T-helper 22 cell (primary cell): ENCODE measurements around the gene MKLN1.
A peak's percentile ranks its signal among the peaks of the same experiment; 100 is the strongest.

Source experiments
- DNase-seq: peaks from one replicate; pipeline ENCODE4 v3.0.0-alpha.2; 2020; ENCODE audit warnings: low read depth

MKLN1 gene

DNA sequence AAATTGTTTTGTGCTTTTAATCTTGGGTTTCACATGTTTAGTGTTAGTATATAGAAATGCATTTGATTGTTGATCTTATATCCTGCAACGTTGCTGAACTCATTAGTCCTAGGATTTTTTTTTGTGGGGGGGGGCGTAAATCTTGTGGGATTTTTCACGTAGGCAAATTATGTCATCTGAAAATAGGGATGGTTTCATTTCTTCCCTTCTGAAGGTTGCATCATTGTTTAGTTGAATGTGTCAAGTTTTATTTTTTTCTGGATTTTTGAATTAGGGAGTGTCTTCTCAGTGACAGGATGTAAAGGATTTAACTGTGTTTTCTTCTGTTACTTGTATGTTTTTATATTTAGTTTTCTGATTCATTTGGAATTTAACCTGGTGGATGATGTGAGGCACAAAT lies 26.7 kb downstream of the MKLN1 start:
- DNase-seq, result no peak

GRCh38 chr7:131355917-131356777 lies 28.5 kb downstream of the MKLN1 start:
- no peak for DNase-seq

- DNase-seq, result no peak
Observed at GRCh38 chr7:131357282-131357880, 29.7 kb downstream of the MKLN1 start.

DNA sequence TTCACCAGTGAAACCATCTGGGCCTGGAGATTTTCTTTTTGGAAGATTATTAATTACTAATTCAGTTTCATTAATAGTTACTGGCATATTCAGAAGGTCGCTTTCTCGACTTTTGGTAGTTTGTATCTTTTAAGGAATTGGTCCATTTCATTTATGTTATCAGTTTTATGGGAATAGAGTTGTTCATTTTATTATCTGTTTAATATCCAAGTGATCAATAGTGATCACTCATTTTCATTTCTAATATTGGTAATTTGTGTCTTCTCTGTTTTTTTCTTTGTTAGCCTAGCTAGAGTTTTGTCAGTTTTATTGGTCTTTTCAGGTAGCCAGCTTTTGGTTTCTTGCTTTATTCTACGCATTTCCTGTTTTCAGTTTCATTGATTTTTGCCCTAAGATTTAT lies 31.0 kb downstream of the MKLN1 start:
- DNase-seq, result no peak

DNA sequence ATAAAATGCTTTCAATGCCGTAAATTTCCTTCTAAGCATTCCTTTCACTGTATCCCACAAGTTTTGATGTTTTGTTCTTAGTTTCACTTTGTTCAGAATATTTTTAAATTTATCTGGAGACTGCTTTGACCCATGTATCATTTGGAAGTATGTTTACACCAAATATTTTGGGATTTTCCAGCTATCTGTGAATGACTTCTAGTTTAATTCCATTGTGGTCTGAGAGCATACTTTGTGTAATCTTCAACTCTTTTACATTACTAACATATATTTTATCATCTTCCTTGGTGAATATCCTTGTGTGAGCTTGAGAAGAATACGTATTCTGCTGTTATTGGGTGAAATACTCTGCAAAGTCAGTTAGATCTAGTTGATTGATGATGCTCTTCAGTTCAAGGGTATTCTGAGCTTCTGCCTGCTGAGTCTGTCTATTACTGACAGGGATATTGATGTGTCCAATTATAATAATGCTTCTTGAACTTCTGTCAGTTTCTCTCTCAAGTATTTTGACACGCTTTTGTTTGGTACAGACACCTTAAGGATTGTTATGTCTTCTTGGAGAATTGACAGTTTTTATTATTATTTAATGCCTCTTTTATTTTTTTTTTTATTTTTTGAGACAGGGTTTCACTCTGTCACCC lies 31.6 kb downstream of the MKLN1 start:
- no peak for DNase-seq

GRCh38 chr7:131363719-131364118 lies 36.0 kb downstream of the MKLN1 start:
- DNase-seq, result no peak

DNA sequence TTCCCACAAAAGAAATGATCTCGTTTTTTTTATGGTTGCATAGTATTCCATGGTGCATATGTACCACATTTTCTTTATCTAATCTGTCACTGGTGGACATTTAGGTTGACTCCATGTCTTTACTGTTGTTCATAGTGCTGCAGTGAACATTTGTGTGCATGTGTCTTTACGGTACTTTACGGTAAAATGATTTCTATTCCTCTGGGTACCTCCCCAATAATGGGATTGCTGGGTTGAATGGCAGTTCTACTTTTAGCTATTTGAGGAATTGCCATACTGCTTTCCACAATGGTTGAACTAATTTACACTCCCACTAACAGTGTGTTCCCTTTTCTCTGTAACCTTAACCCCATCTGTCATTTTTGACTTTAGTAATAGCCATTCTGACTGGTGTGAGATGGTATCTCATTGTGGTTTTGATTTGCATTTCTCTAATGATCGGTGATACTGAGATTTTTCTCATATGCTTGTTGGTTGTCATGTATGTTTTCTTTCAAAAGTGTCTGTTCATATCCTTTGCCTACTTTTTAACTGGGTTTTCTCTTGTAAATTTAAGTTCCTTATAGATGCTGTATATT lies 37.2 kb downstream of the MKLN1 start:
- DNase-seq, result no peak

- no peak for DNase-seq
Observed at GRCh38 chr7:131365838-131366237, 38.2 kb downstream of the MKLN1 start.

- no peak for DNase-seq
Observed at GRCh38 chr7:131369354-131369753, 41.7 kb downstream of the MKLN1 start.

GRCh38 chr7:131370523-131370968 lies 42.9 kb downstream of the MKLN1 start:
- peak; percentile 5 for DNase-seq

DNA sequence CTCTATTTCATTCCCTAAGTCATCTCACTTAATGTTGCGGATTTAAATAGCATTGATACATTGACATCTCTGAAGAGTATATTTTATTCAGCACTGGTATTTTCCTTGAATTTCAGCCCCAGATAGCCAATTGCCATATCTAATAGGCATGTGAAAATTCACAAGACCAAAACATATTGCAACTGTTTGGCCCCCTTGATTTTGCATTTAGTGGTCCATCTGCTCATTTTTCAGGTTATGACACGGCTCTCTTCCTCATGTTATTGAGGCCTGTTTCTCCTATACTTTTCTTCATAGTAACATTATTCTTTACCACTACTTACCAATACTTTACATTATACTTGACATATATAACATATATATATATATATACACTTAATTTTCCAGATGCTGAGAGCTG lies 43.7 kb downstream of the MKLN1 start:
- DNase-seq, result no peak

DNA sequence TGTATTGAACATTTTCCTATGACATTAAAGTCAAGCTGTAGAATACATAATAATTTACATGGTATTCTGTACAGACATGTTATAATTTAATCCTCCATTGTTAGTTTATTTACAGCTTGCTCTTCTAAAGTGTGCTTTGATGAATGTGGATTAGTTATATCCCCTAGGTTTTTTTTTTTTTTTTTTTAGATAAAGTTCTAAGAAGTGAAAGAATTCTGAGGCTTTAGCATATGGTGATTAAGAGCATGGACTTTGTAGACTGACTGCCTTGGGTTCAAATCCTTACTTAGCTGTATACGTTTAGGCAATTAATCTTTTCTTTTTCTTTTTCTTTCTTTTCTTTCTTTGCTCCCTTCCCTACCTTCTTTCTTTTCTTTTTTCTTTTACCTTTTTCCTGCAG lies 44.9 kb downstream of the MKLN1 start:
- no peak for DNase-seq

GRCh38 chr7:131374821-131375220 lies 47.1 kb downstream of the MKLN1 start:
- no peak for DNase-seq

DNA sequence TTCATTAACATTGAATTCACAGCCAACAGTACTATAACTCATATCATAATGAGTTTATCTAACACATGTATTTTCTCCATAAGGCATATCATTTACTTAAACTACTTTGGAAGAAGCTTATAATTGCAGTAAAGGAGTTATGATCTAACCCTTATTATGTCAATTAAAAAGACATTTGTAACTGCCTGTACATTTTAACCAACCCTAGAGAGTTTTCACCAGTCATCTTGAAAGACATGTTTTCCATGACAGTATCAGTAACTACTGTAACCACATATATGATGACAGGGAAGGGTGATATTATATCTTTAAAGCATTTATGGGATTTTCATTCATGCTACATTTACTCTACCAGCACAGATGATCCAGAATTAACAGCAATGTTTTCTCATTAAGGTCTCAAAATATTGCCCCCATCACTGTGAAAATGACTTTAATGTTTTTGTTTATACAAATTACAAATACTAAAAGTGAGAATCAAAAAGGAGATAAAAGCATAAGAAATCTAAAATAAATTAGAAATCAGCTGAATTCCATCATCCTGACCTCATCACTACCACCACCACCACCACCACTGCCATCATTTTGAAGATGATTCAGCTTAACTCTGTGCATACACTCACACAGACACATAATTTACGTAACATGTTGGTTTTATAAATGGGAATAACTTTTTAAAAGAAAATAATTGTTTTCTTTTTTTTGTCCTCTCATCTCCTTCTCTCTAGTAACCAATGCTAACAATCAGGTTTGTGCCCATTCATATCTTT lies 53.6 kb downstream of the MKLN1 start:
- DNase-seq, result no peak

- no peak for DNase-seq
Observed at GRCh38 chr7:131383417-131384285, 56.0 kb downstream of the MKLN1 start.

DNA sequence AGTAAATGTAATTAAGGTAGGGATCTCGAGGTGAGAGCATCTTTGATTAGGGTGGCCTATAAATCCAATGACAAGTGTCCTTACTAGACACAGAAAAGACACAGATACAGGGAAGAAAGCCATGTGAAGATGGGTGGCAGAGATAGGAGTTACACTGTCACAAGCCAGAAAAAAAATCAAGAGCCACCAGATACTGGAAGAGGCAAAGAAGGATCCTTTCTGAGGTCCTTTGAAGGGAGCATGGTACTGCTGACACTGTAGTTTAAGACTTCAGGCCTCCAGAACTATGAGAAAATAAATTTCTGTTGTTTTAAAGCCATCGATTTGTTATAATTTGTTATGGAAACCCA lies 56.6 kb downstream of the MKLN1 start:
- DNase-seq, result no peak

DNA sequence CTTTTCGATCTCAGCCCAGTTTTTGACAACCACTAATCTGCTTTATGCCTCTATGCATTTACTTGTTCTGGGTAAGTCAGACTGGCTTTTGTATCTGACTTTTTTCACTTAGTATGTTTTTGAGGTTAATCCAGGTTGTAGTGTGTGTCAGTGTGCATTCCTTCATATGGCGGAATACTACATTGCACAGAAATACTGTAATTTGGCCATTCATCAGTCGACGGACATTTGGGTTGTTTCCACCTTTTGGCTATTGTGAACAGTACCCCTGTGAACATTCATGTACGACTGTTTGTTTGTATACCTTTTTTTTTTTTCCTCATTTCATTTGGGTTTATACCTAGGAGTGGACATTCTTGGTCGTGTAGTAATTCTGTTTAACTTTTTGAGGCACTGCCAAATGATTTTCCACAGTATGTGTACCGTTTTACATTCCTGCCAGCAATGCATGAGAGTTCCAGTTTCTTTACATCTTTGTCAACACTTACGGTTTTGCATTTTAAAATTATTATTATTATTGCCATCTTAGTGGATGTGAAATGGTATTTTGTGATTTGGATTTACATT lies 57.4 kb downstream of the MKLN1 start:
- DNase-seq, result no peak

DNA sequence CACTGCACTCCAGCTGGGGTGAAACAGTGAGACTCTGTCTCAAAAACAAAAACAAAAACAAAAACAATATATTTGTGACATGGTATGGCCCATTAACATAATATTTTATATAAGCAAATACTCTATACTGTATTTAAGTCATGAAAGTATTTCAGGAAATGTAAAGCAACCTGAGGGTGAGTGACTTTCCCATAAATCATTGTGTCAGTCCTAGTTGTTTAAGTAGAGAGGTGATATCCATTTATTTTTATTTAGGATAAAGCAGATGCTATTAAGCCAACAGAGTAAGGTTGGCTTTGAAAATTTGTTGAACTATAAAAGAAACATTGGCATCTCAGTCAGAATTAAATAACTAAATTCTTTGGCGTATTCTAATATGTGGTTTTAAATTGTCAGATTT lies 60.5 kb downstream of the MKLN1 start:
- DNase-seq, result no peak

- no peak for DNase-seq
Observed at GRCh38 chr7:131390275-131390674, 62.6 kb downstream of the MKLN1 start.

DNA sequence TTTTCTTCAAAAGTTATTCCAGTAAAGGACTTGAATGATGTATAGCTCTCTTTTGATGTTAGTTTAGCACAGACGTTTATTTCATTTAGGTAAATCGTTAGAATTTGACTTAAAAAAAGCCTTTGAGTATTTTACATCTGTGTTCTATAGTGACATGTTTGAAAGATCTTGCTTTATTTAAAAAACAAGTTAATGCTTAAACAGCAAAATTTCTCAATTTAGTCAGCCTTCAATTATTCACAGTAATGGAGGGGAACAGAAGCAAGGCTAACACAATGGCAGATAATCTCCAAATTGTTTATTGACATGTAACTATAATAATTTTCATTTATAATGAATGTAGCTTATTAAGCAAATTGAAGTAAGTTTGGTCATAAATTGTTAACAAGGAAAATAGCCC lies 63.5 kb downstream of the MKLN1 start:
- DNase-seq, result no peak

DNA sequence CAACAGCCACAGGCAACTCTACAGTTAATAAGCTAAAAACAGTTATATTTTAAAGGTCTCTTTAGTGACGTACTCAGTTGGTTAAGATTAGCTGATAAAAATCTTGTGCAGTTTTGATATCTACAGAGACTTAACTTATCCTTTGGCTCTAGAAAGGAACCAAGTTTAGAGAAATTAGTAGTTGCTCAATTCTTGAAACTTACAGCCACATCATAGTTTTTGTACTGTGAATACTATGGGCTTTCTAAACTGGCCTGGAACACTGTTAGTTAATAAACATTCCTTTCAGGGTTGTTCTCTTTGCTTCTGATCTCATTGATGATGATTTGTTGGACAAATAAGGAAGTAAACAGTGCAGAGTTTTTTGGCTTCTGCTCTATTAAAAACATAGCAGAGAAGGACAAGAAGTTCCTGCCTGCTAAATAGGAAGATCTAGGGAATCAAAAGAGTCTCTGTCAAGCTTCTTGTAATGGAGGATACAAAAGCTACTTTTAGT lies 73.1 kb downstream of the MKLN1 start:
- DNase-seq, result no peak
